Measurements from ENCODE around the gene SOX1.

SOX1 gene

DNA sequence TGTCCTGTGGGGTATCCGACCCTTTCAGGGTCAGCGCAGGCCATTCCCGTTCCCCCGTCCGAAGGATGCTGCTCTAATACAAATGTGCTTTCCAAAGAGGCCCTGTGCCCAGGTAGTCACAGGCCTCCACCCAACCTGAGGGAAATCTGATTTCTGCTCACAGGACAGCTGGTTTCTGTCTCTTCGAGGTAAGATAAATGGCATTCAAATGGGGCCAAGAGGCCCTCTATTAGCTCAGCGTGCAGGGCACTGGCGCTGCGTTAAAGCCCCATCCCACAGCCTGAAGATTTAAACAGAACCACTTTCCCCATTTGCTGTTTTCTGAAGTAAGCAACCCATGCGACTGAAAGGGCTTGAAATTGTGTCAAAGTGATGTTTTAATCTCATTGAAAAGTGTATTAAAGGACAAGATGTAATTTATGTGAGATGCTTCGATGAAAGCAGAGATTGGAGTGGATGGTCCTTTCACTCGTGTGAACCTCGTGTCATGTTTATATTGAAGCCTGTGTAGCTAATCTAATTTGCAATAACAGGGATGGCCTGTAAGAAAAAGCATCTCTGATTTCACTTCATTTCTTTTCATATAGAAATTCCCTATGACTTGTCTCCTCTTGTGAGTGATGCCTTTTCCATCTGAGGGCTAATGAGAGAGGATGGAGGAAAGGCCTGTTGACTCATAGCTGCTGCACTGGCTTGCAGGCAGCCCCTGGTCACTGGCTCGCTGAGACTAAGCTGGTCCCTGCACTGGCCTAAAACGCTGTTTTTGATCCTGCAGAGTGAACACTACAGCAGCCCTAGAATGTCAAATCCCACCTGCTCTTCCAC is 7.3 kb upstream of the SOX1 start:
- DNase-seq, result no peak

DNA sequence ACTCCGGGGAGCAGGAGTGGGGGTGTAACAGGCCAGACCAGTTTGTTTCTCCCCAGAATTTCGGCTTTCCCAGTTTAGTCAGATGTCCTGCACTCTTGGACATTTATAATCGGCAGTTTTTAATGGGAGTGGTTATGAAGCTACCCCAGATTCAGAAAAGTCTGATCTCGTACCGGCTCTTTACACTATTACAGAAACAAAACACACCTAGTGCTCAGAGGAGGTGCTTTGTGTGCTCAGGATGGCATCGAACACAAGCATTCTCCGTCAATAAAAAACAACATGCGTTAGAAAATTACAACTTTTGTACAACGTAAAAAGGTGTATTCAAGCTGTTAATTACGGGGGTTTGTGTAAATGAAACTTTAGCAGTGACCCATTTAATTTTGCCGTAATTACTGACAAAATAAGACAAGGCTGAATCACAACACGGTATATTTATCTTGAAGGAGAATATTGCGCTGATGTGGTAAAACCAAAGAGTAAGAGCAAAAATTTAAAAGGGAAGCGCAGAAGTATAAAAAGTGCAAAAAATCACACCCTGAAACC is 6.6 kb upstream of the SOX1 start:
- DNase-seq, result no peak

DNA sequence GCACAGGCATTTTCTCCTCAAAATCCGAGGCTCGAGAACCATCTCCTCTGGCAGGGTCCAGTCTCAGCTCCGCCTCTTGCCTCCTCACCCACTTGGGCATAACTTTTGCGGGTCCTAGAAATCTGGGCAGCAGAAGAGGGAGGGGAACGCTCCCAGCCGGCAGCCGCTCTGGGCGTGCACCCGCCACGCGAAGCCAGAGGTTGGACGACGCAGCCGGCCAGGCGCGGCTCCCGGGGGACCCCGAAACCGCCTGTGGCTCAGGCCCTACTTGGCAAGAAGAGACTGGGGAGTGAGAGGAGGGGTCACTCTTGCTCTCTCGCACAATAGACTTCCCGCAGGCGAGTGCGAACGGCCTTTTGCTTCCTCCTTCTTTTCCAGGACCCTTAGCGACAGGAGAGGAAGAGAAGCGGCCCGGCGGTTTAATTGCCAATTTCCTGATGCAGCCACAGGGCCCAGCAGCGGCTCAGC is 6.0 kb upstream of the SOX1 start:
- DNase-seq, result no peak

DNA sequence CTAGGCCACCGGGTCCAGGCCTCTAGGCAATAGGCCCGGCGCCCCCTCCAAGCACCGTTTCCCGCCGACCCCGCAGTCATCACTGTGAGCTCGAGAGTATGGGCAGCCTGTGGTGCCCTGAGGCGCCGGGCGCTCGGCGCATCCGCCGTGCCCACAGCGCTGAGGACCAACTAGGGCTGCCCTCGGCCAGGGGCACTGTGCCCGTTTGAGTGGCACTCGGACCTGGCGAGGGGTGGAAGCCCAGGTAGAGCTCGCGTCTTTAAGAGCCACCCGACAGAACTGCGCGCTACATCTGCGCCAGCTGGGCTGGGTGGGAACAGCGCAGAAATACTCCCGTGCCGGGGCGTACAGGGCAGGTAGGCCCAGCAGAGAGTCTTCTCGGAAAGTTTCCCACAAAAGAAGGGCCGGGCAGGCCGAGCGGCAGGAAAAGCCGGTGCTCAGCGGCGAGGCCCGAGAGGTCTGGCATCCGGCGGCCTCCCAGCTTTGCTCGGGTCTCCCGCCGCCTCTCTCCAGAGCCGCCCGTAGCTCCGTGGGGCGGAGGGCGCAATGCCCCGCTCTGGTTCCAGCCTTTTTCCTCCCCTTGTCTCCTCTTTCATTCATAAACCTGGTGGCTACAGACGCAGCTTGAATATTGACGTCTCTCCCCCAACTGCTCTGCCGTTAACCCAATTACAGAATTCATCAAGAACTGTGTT is 5.4 kb upstream of the SOX1 start:
- no peak for DNase-seq

DNA sequence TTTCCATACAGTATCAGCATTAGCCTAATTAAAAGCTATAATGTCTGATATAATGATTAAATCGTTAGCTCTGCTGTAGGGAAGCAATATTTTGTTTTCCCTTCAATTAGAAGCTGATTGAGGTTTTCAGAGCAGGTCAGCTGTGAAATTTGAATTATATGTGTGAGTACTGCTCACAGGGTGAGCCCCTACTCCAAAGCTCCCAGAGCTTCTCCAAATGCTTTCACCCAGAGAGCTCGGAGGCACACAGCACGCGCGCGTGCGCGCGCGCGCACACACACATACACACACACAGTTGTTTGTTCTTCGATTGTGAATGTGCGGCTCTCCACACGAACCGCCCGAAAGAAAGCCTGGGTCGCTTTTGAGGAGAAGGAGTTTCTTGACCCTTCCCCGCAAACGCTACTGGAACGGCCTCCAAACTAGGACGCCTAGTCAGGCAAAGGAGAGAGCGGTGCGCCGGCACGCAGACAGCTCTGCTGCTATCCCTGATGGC is 4.8 kb upstream of the SOX1 start:
- no peak for DNase-seq

DNA sequence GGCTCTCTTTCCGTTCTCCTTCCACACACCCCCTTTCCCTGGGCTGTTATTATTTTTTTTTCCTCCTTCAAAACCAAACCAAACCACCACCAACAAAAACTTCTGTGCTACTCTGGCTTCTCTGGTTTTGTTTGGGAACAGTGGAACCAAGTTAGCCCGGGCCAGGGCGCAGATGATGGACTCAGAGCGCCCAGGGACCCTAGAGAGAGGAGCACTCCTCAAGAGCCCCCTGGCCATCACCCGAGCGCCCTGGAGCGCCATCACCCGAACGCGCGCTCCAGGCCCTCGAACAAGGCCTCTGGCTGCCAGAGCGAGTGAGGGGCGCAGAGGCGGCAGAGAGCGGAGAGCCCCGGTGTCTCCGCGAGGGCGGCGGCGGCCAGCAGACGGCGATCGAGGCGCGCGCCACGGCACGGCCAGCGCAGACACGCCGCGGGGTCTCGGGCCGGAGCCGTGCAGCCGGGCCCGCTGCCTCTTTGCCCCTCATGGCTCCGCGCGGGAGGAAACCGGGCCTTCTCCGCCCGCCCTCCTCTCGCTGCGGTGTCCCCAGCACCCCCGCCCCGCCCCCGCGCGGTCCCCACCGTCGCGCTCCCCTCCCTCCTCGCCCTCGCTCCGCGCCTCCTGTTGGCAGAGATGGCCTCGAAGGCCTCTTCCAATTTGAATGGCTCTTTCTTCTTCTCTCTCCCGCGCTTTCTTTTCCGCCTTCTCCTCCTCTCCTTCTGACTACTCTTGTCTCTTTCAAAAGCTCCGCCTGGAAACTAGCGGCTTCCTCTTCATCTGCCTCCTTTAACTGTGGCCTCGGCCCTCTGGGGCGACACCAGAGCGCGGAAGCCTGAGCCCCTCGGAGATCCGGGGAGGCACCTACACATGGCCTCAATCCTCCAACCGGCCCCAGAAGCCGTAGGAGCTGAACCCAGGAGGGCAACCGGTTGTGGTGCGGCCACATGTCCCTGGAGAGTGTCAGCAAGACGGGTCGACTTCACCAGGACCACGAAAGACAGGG is 4.1 kb upstream of the SOX1 start:
- DNase-seq, result no peak

DNA sequence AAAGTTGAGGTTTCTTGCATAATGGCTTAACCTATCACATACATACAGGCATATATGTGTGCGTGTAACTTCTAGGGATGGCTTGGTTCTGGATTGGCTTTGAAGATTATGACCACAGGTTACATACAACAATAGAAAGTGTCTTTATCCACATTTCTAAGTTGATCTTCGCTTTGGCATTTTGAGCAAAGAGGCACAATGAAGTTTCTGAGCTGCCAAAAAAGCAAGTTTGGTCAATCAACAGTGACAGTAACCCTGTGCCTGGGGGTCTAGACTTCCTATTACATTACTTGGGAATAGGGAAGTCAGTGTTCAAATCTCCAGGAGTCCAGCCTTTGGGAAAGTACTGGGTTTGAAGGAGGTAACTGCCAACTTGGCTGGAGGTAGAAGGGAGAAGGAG is 3.1 kb upstream of the SOX1 start:
- DNase-seq, result no peak

DNA sequence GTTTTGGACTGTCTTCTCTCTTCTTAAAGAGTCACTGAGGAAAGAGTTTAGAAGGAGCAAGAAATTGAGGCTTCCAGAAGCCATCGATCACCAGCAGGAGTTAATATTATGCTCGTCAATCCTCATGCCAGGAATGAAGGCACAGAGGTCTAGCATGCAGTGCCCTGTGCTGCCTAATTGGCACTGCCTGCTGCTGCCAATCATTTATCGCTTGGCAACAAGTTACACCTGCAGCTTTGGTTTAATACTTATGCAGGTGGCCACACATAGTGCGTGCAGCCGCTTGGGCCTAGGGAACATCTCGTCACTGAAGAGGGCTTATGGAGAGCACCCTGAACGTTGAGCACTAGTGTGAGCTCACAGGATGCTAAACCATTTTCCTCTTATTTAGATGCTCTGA is 2.7 kb upstream of the SOX1 start:
- no peak for DNase-seq

DNA sequence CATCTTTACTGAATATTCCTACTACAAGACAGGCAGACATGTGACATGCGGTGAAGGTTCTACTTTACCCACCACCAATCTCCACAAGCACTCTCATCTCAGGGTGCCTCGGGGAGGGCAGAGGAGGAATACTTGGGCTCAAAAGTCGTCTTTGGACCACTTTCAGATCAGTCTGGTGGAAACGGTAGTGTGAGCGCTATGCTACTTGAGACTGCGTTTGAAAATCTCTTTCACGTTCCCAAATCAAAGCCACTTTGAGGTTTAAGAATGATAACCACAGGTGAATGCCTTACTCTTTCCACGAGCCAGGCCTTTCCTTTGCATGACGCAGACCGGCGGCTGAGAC is 1.5 kb upstream of the SOX1 start:
- DNase-seq, result no peak

DNA sequence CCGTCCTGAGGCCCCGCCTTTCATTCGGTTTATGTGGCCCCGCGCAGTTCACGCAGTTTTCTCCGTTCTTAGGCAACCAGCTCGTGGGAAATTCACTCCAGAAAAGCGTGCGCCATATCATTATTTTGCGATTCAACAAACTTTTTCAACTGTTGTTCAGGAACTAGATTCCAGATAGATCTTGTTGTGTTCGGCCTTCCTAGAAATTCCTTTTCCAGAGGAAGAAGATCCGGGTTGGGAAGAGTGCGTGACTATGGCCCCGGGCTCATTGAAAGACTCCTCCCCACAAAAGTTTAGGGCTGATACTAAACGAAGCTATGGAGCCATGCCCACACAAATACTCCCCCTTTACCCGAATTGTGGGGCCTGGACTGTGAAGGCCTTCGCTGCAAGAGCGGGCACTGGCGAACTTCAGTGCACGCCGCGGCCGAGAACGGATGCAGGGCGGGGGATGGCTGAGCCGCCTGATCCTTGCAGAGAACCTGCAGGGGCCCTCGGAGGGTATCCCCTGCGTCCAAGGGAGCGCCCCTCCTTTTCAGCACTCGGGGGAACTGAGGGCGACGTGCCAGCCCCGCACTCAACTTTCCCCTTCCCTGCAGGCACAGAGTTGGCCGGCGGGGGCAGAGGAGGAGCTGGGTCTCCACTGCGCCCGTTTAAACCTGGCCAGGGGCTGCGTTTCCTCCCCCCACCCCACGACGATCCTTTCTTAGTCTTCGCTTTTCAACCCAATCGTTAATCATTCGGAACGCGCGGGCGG is 904 bp upstream of the SOX1 start:
- no peak for DNase-seq

DNA sequence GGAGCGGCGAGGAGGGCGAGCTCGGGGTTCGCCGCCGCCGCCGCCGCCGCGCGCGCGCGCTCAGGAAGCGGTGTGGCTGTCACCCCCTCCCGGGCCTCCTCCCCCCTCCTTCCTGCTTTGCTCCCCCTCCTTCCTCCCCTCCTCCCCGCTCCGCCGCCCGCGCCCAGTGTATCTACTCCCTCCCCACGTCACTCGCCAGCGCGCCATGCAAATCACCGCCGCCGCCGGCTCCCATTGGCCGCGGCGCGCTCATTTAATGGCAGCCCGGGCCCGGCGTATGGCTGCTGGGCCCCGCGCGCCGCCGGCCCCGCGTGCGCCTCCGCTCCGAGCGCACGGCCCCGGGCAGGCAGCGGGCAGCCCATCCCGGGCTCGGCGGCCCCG is 335 bp upstream of the SOX1 start:
- DNase-seq, result no peak

DNA sequence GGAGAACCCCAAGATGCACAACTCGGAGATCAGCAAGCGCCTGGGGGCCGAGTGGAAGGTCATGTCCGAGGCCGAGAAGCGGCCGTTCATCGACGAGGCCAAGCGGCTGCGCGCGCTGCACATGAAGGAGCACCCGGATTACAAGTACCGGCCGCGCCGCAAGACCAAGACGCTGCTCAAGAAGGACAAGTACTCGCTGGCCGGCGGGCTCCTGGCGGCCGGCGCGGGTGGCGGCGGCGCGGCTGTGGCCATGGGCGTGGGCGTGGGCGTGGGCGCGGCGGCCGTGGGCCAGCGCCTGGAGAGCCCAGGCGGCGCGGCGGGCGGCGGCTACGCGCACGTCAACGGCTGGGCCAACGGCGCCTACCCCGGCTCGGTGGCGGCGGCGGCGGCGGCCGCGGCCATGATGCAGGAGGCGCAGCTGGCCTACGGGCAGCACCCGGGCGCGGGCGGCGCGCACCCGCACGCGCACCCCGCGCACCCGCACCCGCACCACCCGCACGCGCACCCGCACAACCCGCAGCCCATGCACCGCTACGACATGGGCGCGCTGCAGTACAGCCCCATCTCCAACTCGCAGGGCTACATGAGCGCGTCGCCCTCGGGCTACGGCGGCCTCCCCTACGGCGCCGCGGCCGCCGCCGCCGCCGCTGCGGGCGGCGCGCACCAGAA is 1.1 kb downstream of the SOX1 start:
- no peak for DNase-seq

DNA sequence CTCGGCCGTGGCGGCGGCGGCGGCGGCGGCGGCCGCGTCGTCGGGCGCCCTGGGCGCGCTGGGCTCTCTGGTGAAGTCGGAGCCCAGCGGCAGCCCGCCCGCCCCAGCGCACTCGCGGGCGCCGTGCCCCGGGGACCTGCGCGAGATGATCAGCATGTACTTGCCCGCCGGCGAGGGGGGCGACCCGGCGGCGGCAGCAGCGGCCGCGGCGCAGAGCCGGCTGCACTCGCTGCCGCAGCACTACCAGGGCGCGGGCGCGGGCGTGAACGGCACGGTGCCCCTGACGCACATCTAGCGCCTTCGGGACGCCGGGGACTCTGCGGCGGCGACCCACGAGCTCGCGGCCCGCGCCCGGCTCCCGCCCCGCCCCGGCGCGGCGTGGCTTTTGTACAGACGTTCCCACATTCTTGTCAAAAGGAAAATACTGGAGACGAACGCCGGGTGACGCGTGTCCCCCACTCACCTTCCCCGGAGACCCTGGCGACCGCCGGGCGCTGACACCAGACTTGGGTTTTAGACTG is 1.7 kb downstream of the SOX1 start:
- DNase-seq, result no peak

DNA sequence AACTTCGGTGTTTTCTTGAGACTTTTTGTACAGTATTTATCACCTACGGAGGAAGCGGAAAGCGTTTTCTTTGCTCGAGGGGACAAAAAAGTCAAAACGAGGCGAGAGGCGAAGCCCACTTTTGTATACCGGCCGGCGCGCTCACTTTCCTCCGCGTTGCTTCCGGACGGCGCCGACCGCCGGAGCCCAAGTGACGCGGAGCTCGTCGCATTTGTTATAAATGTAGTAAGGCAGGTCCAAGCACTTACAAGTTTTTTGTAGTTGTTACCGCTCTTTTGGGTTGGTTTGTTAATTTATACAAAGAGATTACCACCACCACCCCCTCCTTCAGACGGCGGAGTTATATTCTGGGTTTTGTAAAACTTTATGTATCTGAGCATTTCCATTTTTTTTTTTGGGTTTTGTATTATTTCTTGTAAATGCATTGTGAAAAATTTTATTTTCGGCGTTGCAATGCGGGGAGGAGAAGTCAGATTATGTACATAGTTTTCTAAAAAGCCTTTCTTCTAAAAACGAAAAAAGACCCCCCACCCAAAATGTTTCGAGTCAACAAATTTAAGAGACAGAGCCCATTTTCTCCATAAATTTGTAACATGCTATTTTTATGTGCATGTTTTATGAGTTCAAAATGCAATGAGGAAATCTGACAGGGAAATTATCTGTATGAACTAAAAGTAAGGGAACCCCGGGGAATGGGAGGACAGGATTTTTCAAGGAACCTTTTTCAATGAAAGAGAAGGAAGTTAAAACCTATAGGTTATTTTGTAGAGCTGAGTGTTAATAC is 2.3 kb downstream of the SOX1 start:
- no peak for DNase-seq

DNA sequence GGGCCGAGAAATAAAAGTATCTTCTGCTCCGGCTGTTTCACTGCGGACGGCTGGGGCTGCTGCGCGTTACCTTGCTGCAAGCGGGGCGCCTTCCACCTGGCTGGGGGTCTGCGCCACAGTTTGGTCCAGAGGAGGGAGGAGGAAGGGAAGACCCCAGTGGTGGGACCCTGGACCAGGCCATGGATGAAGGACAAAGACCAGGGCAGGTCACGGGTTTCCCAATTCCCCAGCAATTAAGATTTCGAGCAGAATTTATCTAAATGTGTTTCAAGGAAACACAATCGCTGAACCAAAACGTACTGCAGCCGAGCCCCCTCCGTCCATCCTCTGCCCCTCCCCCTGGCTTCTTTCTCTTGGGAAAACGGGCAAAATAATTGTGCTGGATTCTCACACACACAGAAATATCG is 2.9 kb downstream of the SOX1 start:
- DNase-seq, result no peak

DNA sequence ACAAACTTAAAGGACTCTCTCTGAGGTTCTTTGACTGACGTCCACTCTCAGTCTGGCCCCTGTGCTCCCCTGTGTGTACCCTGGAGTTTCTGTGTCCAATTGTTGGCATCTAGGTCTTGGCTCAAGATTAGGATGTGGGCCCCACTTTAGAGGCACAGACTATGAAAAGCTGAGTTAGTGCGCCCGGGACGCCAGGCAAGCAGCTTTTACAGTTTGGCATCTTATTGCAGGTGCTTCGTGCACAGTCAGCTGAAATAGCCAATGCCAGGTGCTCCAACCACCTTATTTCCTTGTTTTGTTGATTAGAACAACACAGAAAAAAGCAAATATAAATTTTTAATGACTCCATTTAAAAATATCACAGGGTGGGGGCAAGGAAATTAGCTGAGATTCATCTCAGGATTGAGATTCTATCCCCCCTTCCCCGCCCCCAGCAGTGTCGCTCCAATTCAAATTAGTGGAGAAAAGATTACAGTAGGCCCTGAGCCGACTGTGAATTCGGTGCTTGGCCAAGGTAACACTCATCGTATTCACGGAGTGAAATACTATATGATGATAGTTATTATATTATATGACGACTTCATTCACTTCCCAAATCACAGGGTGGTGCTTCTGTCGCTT is 4.3 kb downstream of the SOX1 start:
- DNase-seq, result no peak

DNA sequence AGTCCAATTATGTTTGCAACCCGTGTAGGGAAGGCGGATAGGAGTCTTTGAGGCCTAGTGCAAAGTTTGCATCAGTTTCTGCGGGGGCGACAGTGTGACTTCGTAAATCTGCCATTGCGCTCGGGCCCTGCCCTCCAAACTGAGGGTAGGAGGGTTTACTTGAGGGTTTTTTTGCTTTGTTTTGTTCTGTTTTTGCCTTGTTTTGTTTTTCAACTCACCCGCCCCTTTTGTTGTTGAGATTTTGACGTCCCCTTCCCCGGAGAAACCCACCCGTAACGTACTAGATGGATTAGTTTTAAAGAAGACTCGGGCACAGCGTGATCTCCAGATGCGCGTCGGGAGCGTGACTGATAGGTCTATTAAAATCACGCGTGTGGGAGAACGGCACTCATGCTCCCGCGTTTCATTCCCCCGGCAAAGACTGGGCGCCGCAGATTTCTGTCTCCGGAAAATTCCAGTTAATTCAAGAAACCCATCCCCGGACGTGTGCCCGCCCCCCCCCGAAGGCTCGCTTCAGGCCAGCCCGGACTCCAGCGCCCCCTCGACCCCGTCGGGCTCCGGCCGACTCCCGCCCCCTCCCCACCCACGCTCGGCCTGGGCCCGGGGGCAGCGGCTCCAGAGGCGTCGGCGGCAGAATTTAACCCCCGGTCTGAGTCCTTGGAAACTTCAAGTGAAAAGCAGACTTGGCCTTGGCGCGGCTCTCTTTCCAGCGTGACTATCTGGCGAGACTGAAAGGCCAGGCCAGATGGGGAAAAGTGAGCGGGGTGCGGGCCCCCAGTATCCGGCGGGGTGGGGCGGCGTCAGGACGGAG is 5.0 kb downstream of the SOX1 start:
- DNase-seq, result no peak

DNA sequence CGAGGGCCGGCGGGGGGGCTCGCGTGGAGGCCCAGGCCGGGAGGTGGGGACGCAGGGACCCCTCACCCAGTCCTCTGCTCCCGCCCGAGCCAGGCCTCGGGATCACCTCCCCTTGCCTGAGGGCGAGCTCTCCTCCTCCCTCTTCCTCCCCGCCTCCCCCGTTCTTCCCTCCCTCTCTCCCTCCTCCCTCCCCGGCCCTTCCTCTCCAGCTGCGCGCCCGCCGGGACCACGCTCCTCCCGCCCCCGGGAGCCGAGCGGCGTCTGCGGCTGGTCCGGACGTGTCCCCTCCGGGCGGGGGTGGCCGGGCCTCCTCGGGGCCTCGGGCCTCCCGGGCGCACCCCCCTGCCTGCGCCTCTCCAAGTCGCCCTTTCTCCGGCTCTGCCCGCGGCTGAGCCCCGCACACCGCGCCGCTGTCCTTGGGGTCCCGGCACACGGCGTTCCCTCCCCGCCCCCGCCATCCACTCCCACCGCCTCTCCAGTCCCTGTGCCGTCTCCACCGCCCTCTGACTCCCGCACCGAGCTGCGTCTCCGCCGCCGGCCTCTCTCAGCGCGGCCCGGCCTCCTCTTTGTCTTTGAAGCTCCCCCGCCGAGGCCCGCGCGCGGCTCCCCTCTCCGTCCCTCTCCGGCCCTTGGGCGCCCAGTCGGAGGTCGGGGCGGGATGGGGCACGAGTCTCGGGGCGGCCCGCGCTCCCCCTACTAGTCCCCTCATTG is 5.7 kb downstream of the SOX1 start:
- DNase-seq, result no peak

Data from DMS53 (cell line).